CD14-positive monocyte (primary cell): Measurements from ENCODE around the gene HS3ST4. TPM values are rescaled to one million over a fixed set of nuclear protein-coding genes. Genes with fewer than 3 reads are reported as not detected.

ENCODE experiments used
- DNase-seq, 3 donors: peaks; one replicate each; pipeline ENCODE4 v3.0.0-alpha.2; 2011 to 2022
- H2AFZ ChIP-seq: 2 replicates; pipeline ENCODE4 v1.6.0; 2012; ENCODE audit warnings: mild to moderate bottlenecking, low read depth, low read length, inconsistent platforms; ENCODE audit not compliant: insufficient read depth, poor library complexity, severe bottlenecking
- H3K27ac ChIP-seq, 2 donors: 1 replicate in 1 of 2; 2 replicates in 1 of 2; pipeline ENCODE4 v1.5.1; 2012 to 2013; ENCODE audit warnings: low read length in 2 of 2, control low read depth in 1 of 2, inconsistent platforms in 1 of 2, low read depth in 1 of 2, mild to moderate bottlenecking in 1 of 2
- H3K27me3 ChIP-seq, 2 donors: one replicate each; pipeline versions ENCODE4 v1.6.0 to v1.6.1; 2011 to 2013; ENCODE audit warnings: low read length in 2 of 2; ENCODE audit not compliant: control insufficient read depth in 2 of 2, insufficient read depth in 2 of 2
- H3K36me3 ChIP-seq, 2 donors: replicated peaks in 1 of 2; 1 replicate in 1 of 2; 2 replicates in 1 of 2; pipeline versions ENCODE4 v1.5.1 to v1.6.1; 2012 to 2013; ENCODE audit warnings: low read length in 2 of 2, control low read depth in 1 of 2, inconsistent platforms in 1 of 2, mild to moderate bottlenecking in 1 of 2; ENCODE audit not compliant: insufficient read depth in 2 of 2, control insufficient read depth in 1 of 2
- H3K4me1 ChIP-seq, 2 donors: 1 replicate in 1 of 2; 2 replicates in 1 of 2; pipeline versions ENCODE4 v1.5.1 to v1.6.1; 2012 to 2013; ENCODE audit warnings: low read length in 2 of 2, control low read depth in 1 of 2, inconsistent platforms in 1 of 2, mild to moderate bottlenecking in 1 of 2, moderate library complexity in 1 of 2; ENCODE audit not compliant: insufficient read depth in 2 of 2, control insufficient read depth in 1 of 2
- H3K4me2 ChIP-seq: replicated peaks from 2 replicates; pipeline ENCODE3; 2012; ENCODE audit warnings: low read length, moderate library complexity, mild to moderate bottlenecking; ENCODE audit not compliant: poor library complexity, severe bottlenecking; ENCODE audit errors: extremely low read depth
- H3K4me3 ChIP-seq, 3 experiments: fragments of 200-600 bp in 1 of 3; sonication (generic) in 1 of 3; replicated peaks in 1 of 3; 1 replicate in 2 of 3; 2 replicates in 1 of 3; pipeline ENCODE4 v1.5.1; 2011 to 2013; ENCODE audit warnings: low read length in 3 of 3, mild to moderate bottlenecking in 3 of 3, control low read depth in 2 of 3, low read depth in 2 of 3, inconsistent platforms in 1 of 3, moderate library complexity in 1 of 3
- H3K79me2 ChIP-seq: 2 replicates; pipeline ENCODE4 v1.6.0; 2012; ENCODE audit warnings: mild to moderate bottlenecking, control low read depth, inconsistent platforms, low read length, moderate library complexity; ENCODE audit not compliant: insufficient read depth
- H3K9ac ChIP-seq: 2 replicates; pipeline ENCODE4 v1.6.0; 2017; ENCODE audit warnings: low read length, mild to moderate bottlenecking; ENCODE audit not compliant: insufficient read depth, poor library complexity, severe bottlenecking
- H3K9me3 ChIP-seq, 2 donors: replicated peaks in 1 of 2; 1 replicate in 1 of 2; 2 replicates in 1 of 2; pipeline versions ENCODE4 v1.5.1 to v1.6.1; 2012 to 2013; ENCODE audit warnings: low read length in 2 of 2, control low read depth in 1 of 2; ENCODE audit not compliant: control insufficient read depth in 1 of 2, insufficient read depth in 1 of 2
- H4K20me1 ChIP-seq: 2 replicates; pipeline ENCODE4 v1.6.0; 2012; ENCODE audit warnings: mild to moderate bottlenecking, low read length, control low read depth, moderate library complexity; ENCODE audit not compliant: insufficient read depth
- H3K27ac Mint-ChIP-seq, 7 donors: one replicate each; pipeline ENCODE4 v1.8.0; 2020; ENCODE audit warnings: mild to moderate bottlenecking in 7 of 7, mixed read lengths in 7 of 7, moderate library complexity in 6 of 7, inconsistent platforms in 2 of 7
- H3K27me3 Mint-ChIP-seq, 3 donors: one replicate each; pipeline ENCODE4 v1.8.0; 2021 to 2022; ENCODE audit warnings: low read depth in 3 of 3, mild to moderate bottlenecking in 3 of 3, mixed read lengths in 3 of 3, moderate library complexity in 3 of 3, inconsistent platforms in 1 of 3
- H3K36me3 Mint-ChIP-seq, 2 donors: one replicate each; pipeline ENCODE4 v1.8.0; 2020; ENCODE audit warnings: mixed read lengths in 2 of 2, inconsistent platforms in 1 of 2, mild to moderate bottlenecking in 1 of 2
- H3K4me1 Mint-ChIP-seq: one replicate; pipeline ENCODE4 v1.8.0; 2020; ENCODE audit warnings: mild to moderate bottlenecking, mixed read lengths
- H3K4me3 Mint-ChIP-seq, 2 donors: one replicate each; pipeline ENCODE4 v1.8.0; 2020; ENCODE audit warnings: mild to moderate bottlenecking in 2 of 2, mixed read lengths in 2 of 2, moderate library complexity in 1 of 2
- H3K9me3 Mint-ChIP-seq, 7 donors: one replicate each; pipeline ENCODE4 v1.8.0; 2020 to 2022; ENCODE audit warnings: mixed read lengths in 7 of 7, mild to moderate bottlenecking in 6 of 7, moderate library complexity in 6 of 7, inconsistent platforms in 2 of 7
- WGBS: methylation state at CpG from one replicate; pipeline ENCODE4 v1.1.5; 2013; ENCODE audit warnings: missing lambda C conversion rate; ENCODE audit not compliant: insufficient coverage; 5-methylcytosine and 5-hydroxymethylcytosine counted together
- intact Hi-C, 2 donors: fragments of 100-400 bp; cut with micrococcal nuclease; formaldehyde crosslinking; loops; one replicate each; pipeline versions ENCODE4 v1.15.0 to v1.15.1; 2023
- polyA plus RNA-seq, 3 donors: library from polyadenylated mRNA; depleted of rRNA in 1 of 3; unstranded in 2 of 3; stranded (reverse) in 1 of 3; fragments of 300-500 nt in 2 of 3; fragments of >200 nt in 1 of 3; fragmentation: Illumina TruSeq in 2 of 3; gene quantifications; 1 replicate in 2 of 3; 2 replicates in 1 of 3; pipeline ENCODE4 v1.2.3, GENCODE V29; 2012 to 2021
- TF ChIP-seq, protein P1 (sequence below): fragments of 200-600 bp; IDR thresholded peaks from one replicate; pipeline ENCODE4 v1.8.0; 2022; ENCODE audit warnings: antibody characterized with exemption, mild to moderate bottlenecking

Gene HS3ST4
- polyA plus RNA-seq, 3 donors: not detected

DNA sequence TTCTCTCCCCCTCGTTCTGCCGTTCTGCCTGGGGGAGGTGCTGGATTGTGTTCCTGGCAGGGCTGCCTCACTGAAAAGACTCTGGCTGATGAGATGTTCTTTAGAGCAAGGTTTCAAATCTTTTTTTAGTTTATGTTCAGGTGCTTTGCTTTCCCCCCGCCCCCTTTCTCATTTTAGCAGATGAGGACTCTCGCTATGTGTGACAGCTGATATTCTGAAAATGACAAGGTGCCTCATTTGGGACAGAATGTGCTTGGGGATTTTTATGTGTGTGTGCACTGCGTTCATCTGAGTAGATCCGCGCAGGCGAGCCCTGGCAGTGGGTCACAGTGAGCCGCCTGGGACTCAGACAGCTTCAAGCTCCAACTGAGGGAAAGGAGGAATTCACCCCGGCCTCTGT is 205.9 kb downstream of the HS3ST4 start:
- no peak overlapping the region for H2AFZ ChIP-seq
- no peak overlapping the region for H3K27ac ChIP-seq
- H3K9ac ChIP-seq: no peak overlapping the region
- no peak overlapping the region for H3K4me3 ChIP-seq
- no peaks in the 10 kb centered on the region for H3K9me3 ChIP-seq
- H3K79me2 ChIP-seq: no peaks in the 10 kb centered on the region
- no peaks in the 10 kb centered on the region for H3K36me3 Mint-ChIP-seq
- TF ChIP-seq, protein P1, sequence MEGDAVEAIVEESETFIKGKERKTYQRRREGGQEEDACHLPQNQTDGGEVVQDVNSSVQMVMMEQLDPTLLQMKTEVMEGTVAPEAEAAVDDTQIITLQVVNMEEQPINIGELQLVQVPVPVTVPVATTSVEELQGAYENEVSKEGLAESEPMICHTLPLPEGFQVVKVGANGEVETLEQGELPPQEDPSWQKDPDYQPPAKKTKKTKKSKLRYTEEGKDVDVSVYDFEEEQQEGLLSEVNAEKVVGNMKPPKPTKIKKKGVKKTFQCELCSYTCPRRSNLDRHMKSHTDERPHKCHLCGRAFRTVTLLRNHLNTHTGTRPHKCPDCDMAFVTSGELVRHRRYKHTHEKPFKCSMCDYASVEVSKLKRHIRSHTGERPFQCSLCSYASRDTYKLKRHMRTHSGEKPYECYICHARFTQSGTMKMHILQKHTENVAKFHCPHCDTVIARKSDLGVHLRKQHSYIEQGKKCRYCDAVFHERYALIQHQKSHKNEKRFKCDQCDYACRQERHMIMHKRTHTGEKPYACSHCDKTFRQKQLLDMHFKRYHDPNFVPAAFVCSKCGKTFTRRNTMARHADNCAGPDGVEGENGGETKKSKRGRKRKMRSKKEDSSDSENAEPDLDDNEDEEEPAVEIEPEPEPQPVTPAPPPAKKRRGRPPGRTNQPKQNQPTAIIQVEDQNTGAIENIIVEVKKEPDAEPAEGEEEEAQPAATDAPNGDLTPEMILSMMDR: no peak
- no peaks in the 10 kb centered on the region for H3K36me3 ChIP-seq
- H4K20me1 ChIP-seq: no peaks in the 10 kb centered on the region
- H3K27me3 ChIP-seq: no peaks in the 10 kb centered on the region
- H3K4me3 Mint-ChIP-seq: no peak overlapping the region
- no peak for DNase-seq
- H3K4me1 Mint-ChIP-seq: no peaks in the 10 kb centered on the region
- no peaks in the 10 kb centered on the region for H3K4me1 ChIP-seq
- H3K4me2 ChIP-seq: no peak overlapping the region
- intact Hi-C loops: no loop called here
- no peak overlapping the region for H3K27ac Mint-ChIP-seq
- H3K27me3 Mint-ChIP-seq: peaks cover 0 to 2% (median 2%) of the 10 kb centered on the region in 3 donors
- 84% methylated on average over 5 of the region's 10 CpGs for WGBS
- H3K9me3 Mint-ChIP-seq: peaks cover 0 to 3% (median 0%) of the 10 kb centered on the region in 7 donors

DNA sequence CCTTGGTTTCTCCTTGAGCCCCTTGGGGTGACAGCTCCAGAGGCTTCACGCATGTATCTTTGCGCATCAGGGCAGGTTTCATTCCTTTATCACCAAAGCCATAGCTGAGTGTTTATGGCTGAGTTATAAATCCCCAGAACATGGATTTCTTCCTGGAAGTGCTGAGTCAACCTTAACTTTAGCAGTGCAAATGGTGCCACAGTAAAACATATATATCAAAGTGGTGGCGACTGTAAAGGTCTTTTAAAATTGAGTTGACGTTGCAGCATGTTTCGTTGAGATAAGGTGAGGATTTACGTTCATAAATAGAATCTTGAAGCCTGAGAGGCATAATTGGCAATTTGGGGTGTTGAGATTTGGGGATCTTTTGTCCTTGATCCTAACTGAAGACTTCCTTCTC is 214.1 kb downstream of the HS3ST4 start:
- no peak for DNase-seq
- Mint-ChIP-seq H3K9me3 (peaks cover 0 to 3% (median 0%) of the 10 kb centered on the region in 7 donors), H3K4me3 (no peak overlapping the region), H3K27ac (no peak overlapping the region), H3K36me3 (no peaks in the 10 kb centered on the region), H3K27me3 (peaks cover 0 to 4% (median 0%) of the 10 kb centered on the region in 3 donors), H3K4me1 (no peaks in the 10 kb centered on the region)
- H3K4me1 ChIP-seq: no peaks in the 10 kb centered on the region
- H3K4me2 ChIP-seq: no peak overlapping the region
- no peak overlapping the region for H3K4me3 ChIP-seq
- intact Hi-C loops: no loop called here
- no peaks in the 10 kb centered on the region for H4K20me1 ChIP-seq
- H3K79me2 ChIP-seq: no peaks in the 10 kb centered on the region
- TF ChIP-seq, protein P1: no peak
- H2AFZ ChIP-seq: no peak overlapping the region
- H3K27me3 ChIP-seq: no peaks in the 10 kb centered on the region
- H3K36me3 ChIP-seq: no peaks in the 10 kb centered on the region
- no peak overlapping the region for H3K27ac ChIP-seq
- no peak overlapping the region for H3K9ac ChIP-seq
- 40% methylated on average over 2 of the region's 6 CpGs for WGBS
- H3K9me3 ChIP-seq: no peaks in the 10 kb centered on the region
